SJCRH30 (cell line): ENCODE results near the gene POLE4. TPM values are rescaled to one million over a fixed set of nuclear protein-coding genes. Genes with fewer than 3 reads are reported as not detected.

Experiments used
- DNase-seq, 2 experiments: peaks; one replicate each; pipeline ENCODE4 v3.0.0-alpha.2; 2015 to 2020
- H3K27ac ChIP-seq: fragments of 250-450 bp; sonication (Bioruptor Pico); 2 replicates; pipeline ENCODE4 v1.5.1; 2020; ENCODE audit warnings: mild to moderate bottlenecking, moderate library complexity
- H3K27me3 ChIP-seq: fragments of 250-450 bp; sonication (Bioruptor Pico); 2 replicates; pipeline ENCODE4 v1.5.1; 2020; ENCODE audit warnings: mild to moderate bottlenecking, moderate library complexity
- H3K36me3 ChIP-seq: fragments of 250-450 bp; sonication (Bioruptor Pico); 2 replicates; pipeline ENCODE4 v1.5.1; 2020; ENCODE audit warnings: mild to moderate bottlenecking, moderate library complexity
- H3K4me1 ChIP-seq: fragments of 250-450 bp; sonication (Bioruptor Pico); 2 replicates; pipeline ENCODE4 v1.5.1; 2020; ENCODE audit warnings: mild to moderate bottlenecking, moderate library complexity
- H3K4me3 ChIP-seq: fragments of 250-450 bp; sonication (Bioruptor Pico); 2 replicates; pipeline ENCODE4 v1.5.1; 2020; ENCODE audit warnings: mild to moderate bottlenecking, moderate library complexity
- H3K9me3 ChIP-seq: fragments of 250-450 bp; sonication (Bioruptor Pico); replicated peaks from 2 replicates; pipeline ENCODE4 v1.5.1; 2020; ENCODE audit warnings: mild to moderate bottlenecking, moderate library complexity
- total RNA-seq: library from RNA; depleted of rRNA; stranded (reverse); fragments of >200 nt; shearing (Covaris generic); gene quantifications from 2 replicates; pipeline ENCODE4 v1.2.3, GENCODE V29; 2014; rRNA removed

Gene POLE4
- total RNA-seq, 1 experiment from 2014 or later: 67.0 TPM

DNA sequence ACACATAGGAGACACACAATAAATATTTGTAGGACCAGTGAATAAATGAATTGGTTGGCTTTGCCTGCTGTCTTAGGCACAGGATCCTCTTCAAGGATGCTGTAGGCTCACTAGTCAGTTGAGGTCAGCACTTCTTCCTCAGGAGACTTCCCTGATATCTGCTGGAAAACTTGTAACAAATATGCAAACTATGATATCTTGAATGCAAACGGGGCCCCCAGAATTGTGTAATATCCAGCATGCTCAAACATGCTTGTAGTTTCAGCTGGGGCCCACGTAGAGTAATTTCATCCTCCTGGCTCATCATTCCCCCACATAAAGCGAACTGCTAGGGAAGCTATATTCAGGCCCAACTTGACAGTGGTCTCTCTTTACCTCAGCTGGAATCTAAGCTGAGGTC lies 43.6 kb downstream of the POLE4 start:
- Histone ChIP-seq H3K4me1 (no peaks in the 10 kb centered on the region), H3K36me3 (no peaks in the 10 kb centered on the region), H3K27ac (no peak overlapping the region), H3K4me3 (no peak overlapping the region), H3K9me3 (no peaks in the 10 kb centered on the region), H3K27me3 (no peaks in the 10 kb centered on the region)
- DNase-seq: no peak

- no peaks in the 10 kb centered on the region for H3K4me1 ChIP-seq
- H3K27ac ChIP-seq: no peak overlapping the region
- DNase-seq: no peak
- H3K36me3 ChIP-seq: no peaks in the 10 kb centered on the region
- no peak overlapping the region for H3K4me3 ChIP-seq
- no peaks in the 10 kb centered on the region for H3K9me3 ChIP-seq
- H3K27me3 ChIP-seq: no peaks in the 10 kb centered on the region
These were observed 44.8 kb downstream of the POLE4 start for GRCh38 chr2:75003276-75003675.

GRCh38 chr2:75003773-75004172 lies 45.3 kb downstream of the POLE4 start:
- no peak for DNase-seq
- Histone ChIP-seq H3K36me3 (no peaks in the 10 kb centered on the region), H3K4me3 (no peak overlapping the region), H3K27me3 (no peaks in the 10 kb centered on the region), H3K9me3 (no peaks in the 10 kb centered on the region), H3K27ac (no peak overlapping the region), H3K4me1 (peaks cover 1% of the 10 kb centered on the region; the same call in 1 of the 2 replicates)

- Histone ChIP-seq H3K27me3 (no peaks in the 10 kb centered on the region), H3K36me3 (no peaks in the 10 kb centered on the region), H3K4me3 (no peak overlapping the region), H3K9me3 (no peaks in the 10 kb centered on the region), H3K27ac (no peak overlapping the region), H3K4me1 (peaks cover 6% of the 10 kb centered on the region; the same call in 1 of the 2 replicates)
- DNase-seq: no peak
These were observed 47.6 kb downstream of the POLE4 start for GRCh38 chr2:75006041-75006440.

GRCh38 chr2:75007061-75007460 lies 48.6 kb downstream of the POLE4 start:
- DNase-seq: no peak
- Histone ChIP-seq H3K27ac (no peak overlapping the region), H3K4me1 (peaks cover 6% of the 10 kb centered on the region; the same call in 1 of the 2 replicates), H3K9me3 (no peaks in the 10 kb centered on the region), H3K27me3 (no peaks in the 10 kb centered on the region), H3K36me3 (no peaks in the 10 kb centered on the region), H3K4me3 (no peak overlapping the region)

- H3K27me3 ChIP-seq: no peaks in the 10 kb centered on the region
- no peaks in the 10 kb centered on the region for H3K36me3 ChIP-seq
- H3K4me1 ChIP-seq: peaks cover 6% of the 10 kb centered on the region; the same call in 1 of the 2 replicates
- no peak for DNase-seq
- H3K9me3 ChIP-seq: no peaks in the 10 kb centered on the region
- H3K4me3 ChIP-seq: no peak overlapping the region
- no peak overlapping the region for H3K27ac ChIP-seq
These were observed 49.4 kb downstream of the POLE4 start for GRCh38 chr2:75007819-75008218.

DNA sequence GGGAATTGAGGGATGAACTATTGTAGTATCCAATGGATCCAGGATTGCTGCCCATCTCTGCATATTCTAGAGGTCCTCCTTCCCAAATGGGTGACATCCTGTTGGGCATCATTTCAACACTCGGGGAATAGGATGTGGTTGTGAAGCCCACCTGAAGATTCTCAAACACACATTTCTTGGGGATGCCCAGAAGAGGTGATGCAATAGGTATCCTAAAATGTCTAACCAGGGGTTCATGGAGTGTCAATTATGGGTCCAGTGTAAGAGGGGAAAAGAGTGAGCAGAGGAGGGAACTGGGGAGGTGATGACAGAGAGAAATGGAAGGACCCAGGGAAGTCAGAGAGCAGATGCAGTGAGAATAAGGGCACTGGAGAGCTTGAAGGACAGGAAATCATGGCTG lies 52.1 kb downstream of the POLE4 start:
- Histone ChIP-seq H3K4me1 (peaks cover 6% of the 10 kb centered on the region; the same call in 1 of the 2 replicates), H3K36me3 (no peaks in the 10 kb centered on the region), H3K9me3 (no peaks in the 10 kb centered on the region), H3K27ac (no peak overlapping the region), H3K27me3 (no peaks in the 10 kb centered on the region), H3K4me3 (no peak overlapping the region)
- DNase-seq: no peak

GRCh38 chr2:75012080-75012479 lies 53.6 kb downstream of the POLE4 start:
- Histone ChIP-seq H3K4me1 (peaks cover 6% of the 10 kb centered on the region; the same call in 1 of the 2 replicates), H3K9me3 (no peaks in the 10 kb centered on the region), H3K27ac (no peak overlapping the region), H3K36me3 (no peaks in the 10 kb centered on the region), H3K27me3 (no peaks in the 10 kb centered on the region), H3K4me3 (no peak overlapping the region)
- no peak for DNase-seq

- Histone ChIP-seq H3K4me1 (peaks cover 4% of the 10 kb centered on the region; the same call in 1 of the 2 replicates), H3K9me3 (no peaks in the 10 kb centered on the region), H3K36me3 (no peaks in the 10 kb centered on the region), H3K27me3 (no peaks in the 10 kb centered on the region), H3K27ac (no peak overlapping the region), H3K4me3 (no peak overlapping the region)
- DNase-seq: no peak
These were observed 59.7 kb downstream of the POLE4 start for GRCh38 chr2:75018162-75018561.

Other genes with a start within 250 kb of the POLE4 start
- gene HK2, start 124.5 kb upstream of the POLE4 start, total RNA-seq: 38.4 and 38.8 TPM in 2 replicates
- gene TACR1, start 240.9 kb downstream of the POLE4 start, total RNA-seq: not detected in 2 replicates